K562 (cell line): ENCODE results near the gene PTPRM. TPM values are rescaled to one million over a fixed set of nuclear protein-coding genes. Genes with fewer than 3 reads are reported as not detected.

Experiments used
- ATAC-seq: fragments of 200-7000 bp; cut with Tn5 transposase; 3 replicates; pipeline ENCODE4 v1.9.1; 2020; ENCODE audit warnings: moderate library complexity
- BruUV-seq: library from RNA; stranded (reverse); fragments of 400-500 nt; replicated peaks from 2 replicates; lab custom pipeline; 2021; lab: Mats Ljungman, UMichigan
- CTCF ChIA-PET: fragments of 300-600 bp; formaldehyde crosslinking; extraction: SDS; loops from one replicate; lab custom pipeline; 2021; ENCODE audit warnings: low intra/inter-chr PET ratio; lab: Yijun Ruan, JAX
- POLR2A ChIA-PET: fragments of 300-600, 350-650 bp; sonication (Branson Sonifier 250); formaldehyde crosslinking; extraction: SDS; loops from one replicate; lab custom pipeline; 2021; ENCODE audit warnings: antibody characterized with exemption, inconsistent platforms; lab: Yijun Ruan, JAX
- DNase-seq, 4 experiments: peaks; one replicate each; pipeline versions ENCODE4 v3.0.0 to v3.0.0-alpha.2; 2011 to 2018; ENCODE audit warnings: low spot score in 3 of 4, mixed read lengths in 3 of 4; ENCODE audit errors: extremely low read depth in 1 of 4
- FAIRE-seq: peaks from 2 replicates; lab custom pipeline; 2011; peaks lifted over from hg19 to GRCh38; lab: Jason Lieb, UNC
- H2AFZ ChIP-seq: 2 replicates; pipeline ENCODE4 v1.6.0; 2011; ENCODE audit warnings: low read depth, low read length, control low read depth, inconsistent platforms
- H3K27ac ChIP-seq: fragments of 200-600 bp; 3 replicates; pipeline ENCODE4 v1.8.0; 2011; ENCODE audit warnings: low read depth, mild to moderate bottlenecking, control low read depth, inconsistent platforms, low read length, moderate library complexity, mixed read lengths; ENCODE audit errors: extremely low read depth
- H3K27me3 ChIP-seq, 2 experiments: fragments of 300-600 bp in 1 of 2; 2 replicates in 1 of 2; 3 replicates in 1 of 2; pipeline versions ENCODE4 v1.6.0 to v1.8.0; 2011; ENCODE audit warnings: inconsistent platforms in 2 of 2, low read length in 2 of 2, mild to moderate bottlenecking in 1 of 2, mixed read lengths in 1 of 2, moderate library complexity in 1 of 2; ENCODE audit not compliant: control insufficient read depth in 2 of 2, insufficient read depth in 2 of 2
- H3K36me3 ChIP-seq: fragments of 300-600 bp; 3 replicates; pipeline ENCODE4 v1.8.0; 2011; ENCODE audit warnings: mild to moderate bottlenecking, low read length, inconsistent platforms; ENCODE audit not compliant: control insufficient read depth, insufficient read depth
- H3K4me1 ChIP-seq, 2 experiments: fragments of 200-600 bp in 1 of 2; replicated peaks in 1 of 2; 2 replicates in 1 of 2; 3 replicates in 1 of 2; pipeline versions ENCODE4 v1.5.1 to v1.8.0; 2011; ENCODE audit warnings: inconsistent platforms in 2 of 2, low read length in 2 of 2, mild to moderate bottlenecking in 1 of 2, mixed read lengths in 1 of 2, moderate library complexity in 1 of 2; ENCODE audit not compliant: control insufficient read depth in 2 of 2, insufficient read depth in 2 of 2
- H3K4me2 ChIP-seq: 2 replicates; pipeline ENCODE4 v1.6.1; 2011; ENCODE audit warnings: low read length, control low read depth, inconsistent platforms, mixed read lengths; ENCODE audit not compliant: insufficient read depth
- H3K4me3 ChIP-seq: fragments of 200-600 bp; sonication (generic), shearing (Covaris generic); 2 replicates; pipeline ENCODE4 v1.5.1; 2016; ENCODE audit warnings: control low read depth, inconsistent platforms
- H3K79me2 ChIP-seq: fragments of 200-600 bp; 3 replicates; pipeline ENCODE4 v1.8.0; 2011; ENCODE audit warnings: low read length, inconsistent platforms; ENCODE audit not compliant: control insufficient read depth, insufficient read depth
- H3K9ac ChIP-seq, 2 experiments: 2 replicates each; pipeline versions ENCODE4 v1.6.0 to v1.6.1; 2011; ENCODE audit warnings: low read depth in 2 of 2, low read length in 2 of 2, control low read depth in 1 of 2, inconsistent platforms in 1 of 2, mild to moderate bottlenecking in 1 of 2, mixed read lengths in 1 of 2; ENCODE audit not compliant: insufficient read depth in 1 of 2
- H3K9me1 ChIP-seq: one replicate; pipeline ENCODE4 v1.6.0; 2011; ENCODE audit warnings: inconsistent platforms, mild to moderate bottlenecking, low read length, moderate library complexity; ENCODE audit not compliant: control insufficient read depth, insufficient read depth
- H3K9me3 ChIP-seq: replicated peaks from 2 replicates; pipeline ENCODE4 v1.5.1; 2011; ENCODE audit warnings: low read depth, low read length, inconsistent platforms; ENCODE audit not compliant: control insufficient read depth, insufficient read depth
- H4K20me1 ChIP-seq: replicated peaks from 2 replicates; pipeline ENCODE4 v1.6.1; 2011; ENCODE audit warnings: low read length, inconsistent platforms, mixed read lengths; ENCODE audit not compliant: control insufficient read depth, insufficient read depth
- BRD4 ChIP-seq: fragments of 200-600 bp; sonication (generic); IDR thresholded peaks from 2 replicates; pipeline ENCODE4 v1.6.1; 2017; ENCODE audit warnings: inconsistent platforms
- CREM ChIP-seq: IDR thresholded peaks from 2 replicates; pipeline ENCODE4 v1.6.1; 2014; ENCODE audit warnings: antibody characterized with exemption, low read depth
- CTCFL ChIP-seq: IDR thresholded peaks from 2 replicates; pipeline ENCODE4 v1.6.1; 2011; ENCODE audit warnings: borderline replicate concordance, low read depth, mild to moderate bottlenecking, moderate library complexity, low read length; ENCODE audit not compliant: insufficient read depth, poor library complexity, severe bottlenecking
- CXXC5 ChIP-seq: fragments of 250-450 bp; sonication (Bioruptor Pico); IDR thresholded peaks from 2 replicates; pipeline ENCODE4 v1.8.0; 2022; ENCODE audit warnings: inconsistent platforms, mild to moderate bottlenecking, moderate library complexity
- DEAF1 ChIP-seq: fragments of 450-650 bp; formaldehyde crosslinking; IDR thresholded peaks from 2 replicates; pipeline ENCODE4 v1.4.0; 2020; ENCODE audit warnings: mild to moderate bottlenecking, moderate library complexity
- ESRRB ChIP-seq: fragments of 250-450 bp; sonication (Bioruptor Pico); IDR thresholded peaks from 2 replicates; pipeline ENCODE4 v1.5.0; 2020; ENCODE audit warnings: mild to moderate bottlenecking, moderate library complexity, borderline replicate concordance
- FOXK1 ChIP-seq: sonication (generic); formaldehyde crosslinking; IDR thresholded peaks from 2 replicates; pipeline ENCODE4 v1.8.0; 2022; ENCODE audit warnings: missing genetic modification reagents, mild to moderate bottlenecking, borderline replicate concordance
- MBD2 ChIP-seq: sonication (generic); IDR thresholded peaks from 2 replicates; pipeline ENCODE4 v1.6.1; 2016; ENCODE audit warnings: low read depth, borderline replicate concordance
- RBM39 ChIP-seq: fragments of 200-400 bp; formaldehyde crosslinking; optimal IDR thresholded peaks from 2 replicates; pipeline ENCODE3; 2018; ENCODE audit warnings: low read depth, low read length
- STAT6 ChIP-seq: sonication (generic); formaldehyde crosslinking; IDR thresholded peaks from 2 replicates; pipeline ENCODE4 v1.8.1; 2023; ENCODE audit warnings: mild to moderate bottlenecking, missing genetic modification reagents
- ZBTB43 ChIP-seq: sonication (generic); formaldehyde crosslinking; IDR thresholded peaks from 2 replicates; pipeline ENCODE4 v1.8.0; 2023; ENCODE audit warnings: mild to moderate bottlenecking, missing genetic modification reagents
- ZFP1 ChIP-seq: fragments of 450-650 bp; formaldehyde crosslinking; IDR thresholded peaks from 2 replicates; pipeline ENCODE4 v1.4.0; 2020; ENCODE audit warnings: mild to moderate bottlenecking, mixed read lengths
- ZNF217 ChIP-seq: sonication (generic); formaldehyde crosslinking; IDR thresholded peaks from 2 replicates; pipeline ENCODE4 v1.8.0; 2022; ENCODE audit warnings: mild to moderate bottlenecking, missing genetic modification reagents
- ZNF41 ChIP-seq: fragments of 250-450 bp; sonication (Bioruptor Pico); conservative IDR thresholded peaks from 2 replicates; pipeline ENCODE4 v1.4.0; 2020; ENCODE audit warnings: mild to moderate bottlenecking
- WGBS: fragments of 100-300 bp; shearing (Covaris generic); methylation state at CpG from one replicate; pipeline ENCODE4 v1.1.6; 2016; ENCODE audit warnings: low coverage, mixed read lengths; ENCODE audit not compliant: insufficient coverage; ENCODE audit errors: missing lambda C conversion rate; 5-methylcytosine and 5-hydroxymethylcytosine counted together
- in situ Hi-C: fragments of 300-500 bp; cut with MboI; formaldehyde crosslinking; loops from 4 replicates; pipeline ENCODE4 v1.15.0; 2018; ENCODE audit warnings: inconsistent platforms, mixed read lengths
- intact Hi-C: fragments of 100-400 bp; cut with micrococcal nuclease; formaldehyde crosslinking; loops from 2 replicates; pipeline ENCODE4 v1.14.2; 2022
- polyA plus RNA-seq, 8 experiments: library from polyadenylated mRNA; depleted of rRNA in 4 of 8; stranded (reverse) in 5 of 8; unstranded in 3 of 8; fragments of >200 nt; fragmentation: Nextera tagmentation in 2 of 8; fragmentation: Illumina TruSeq in 1 of 8; extraction: Ambion mirVana in 2 of 8; extraction: Trizol in 1 of 8; gene quantifications; 2 replicates each; pipeline versions ENCODE4 v1.2.1 to v1.2.3, GENCODE V29; 2011 to 2014; ENCODE audit warnings: inconsistent platforms in 1 of 8, missing spikeins in 1 of 8
- total RNA-seq, 7 experiments: library from RNA; depleted of rRNA in 6 of 7; stranded (reverse); fragments of >200 nt in 6 of 7; fragmentation: Illumina TruSeq in 2 of 7; extraction: Trizol in 2 of 7; gene quantifications; 2 replicates each; pipeline versions ENCODE4 v1.2.1 to v1.2.3, GENCODE V29; 2011 to 2021; ENCODE audit warnings: low replicate concordance in 1 of 7

PTPRM gene
- total and polyA plus RNA-seq, 9 of the 15 experiments (the other 6 are each of a cell fraction or from before 2014, with no cell fraction given): 0.03 to 0.16 (median 0.08) TPM; not detected in 3

- intact Hi-C loops (loop anchor here (10.0 kb wide), 1 partner anchor 294 kb away; no protein-coding TSS in a partner anchor), in situ Hi-C loops (no loop called here)
- Histone ChIP-seq H3K79me2 (no peaks in the 10 kb centered on the region), H3K27ac (no peak overlapping the region), H3K36me3 (no peaks in the 10 kb centered on the region), H3K4me2 (no peak overlapping the region), H3K9me1 (no peaks in the 10 kb centered on the region), H3K27me3 (peaks cover 0 to 11% of the 10 kb centered on the region in 2 experiments; a peak in 2 of 5 replicates), H3K9me3 (no peaks in the 10 kb centered on the region), H3K4me3 (no peak overlapping the region), H3K4me1 (peaks cover 0 to 15% of the 10 kb centered on the region in 2 experiments; a peak in 3 of 5 replicates), H4K20me1 (no peaks in the 10 kb centered on the region), H3K9ac (no peak overlapping the region), H2AFZ (no peak overlapping the region)
- no peak for DNase-seq
- FAIRE-seq: no peak
- no TSS peak for BruUV-seq
- WGBS: 43% methylated on average over 10 of the region's 44 CpGs
- POLR2A ChIA-PET: no interaction called here
- CTCF ChIA-PET: no interaction called here
- TF ChIP-seq STAT6 (no peak), ESRRB (CRISPR knock-in tag) (no peak), FOXK1 (CRISPR knock-in tag) (no peak), ZBTB43 (CRISPR knock-in tag) (no peak), DEAF1 (CRISPR knock-in tag) (no peak), BRD4 (no peak), ZFP1 (CRISPR knock-in tag) (no peak), ZNF41 (CRISPR knock-in tag) (no peak), ZNF217 (CRISPR knock-in tag) (no peak), CREM (no peak), MBD2 (no peak), CTCFL (no peak), CXXC5 (CRISPR knock-in tag) (no peak), RBM39 (no peak)
- no peak for ATAC-seq
These were observed 1.3 kb downstream of the PTPRM start for GRCh38 chr18:7568426-7568825.
